Measurements from ENCODE around the gene BANP.
"Not testable (repeated sequence)": the region's sequence is repeated elsewhere in the genome, so short reads cannot be mapped to it uniquely, and the experiment has no call there.

BANP gene, protein sequence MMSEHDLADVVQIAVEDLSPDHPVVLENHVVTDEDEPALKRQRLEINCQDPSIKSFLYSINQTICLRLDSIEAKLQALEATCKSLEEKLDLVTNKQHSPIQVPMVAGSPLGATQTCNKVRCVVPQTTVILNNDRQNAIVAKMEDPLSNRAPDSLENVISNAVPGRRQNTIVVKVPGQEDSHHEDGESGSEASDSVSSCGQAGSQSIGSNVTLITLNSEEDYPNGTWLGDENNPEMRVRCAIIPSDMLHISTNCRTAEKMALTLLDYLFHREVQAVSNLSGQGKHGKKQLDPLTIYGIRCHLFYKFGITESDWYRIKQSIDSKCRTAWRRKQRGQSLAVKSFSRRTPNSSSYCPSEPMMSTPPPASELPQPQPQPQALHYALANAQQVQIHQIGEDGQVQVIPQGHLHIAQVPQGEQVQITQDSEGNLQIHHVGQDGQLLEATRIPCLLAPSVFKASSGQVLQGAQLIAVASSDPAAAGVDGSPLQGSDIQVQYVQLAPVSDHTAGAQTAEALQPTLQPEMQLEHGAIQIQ

DNA sequence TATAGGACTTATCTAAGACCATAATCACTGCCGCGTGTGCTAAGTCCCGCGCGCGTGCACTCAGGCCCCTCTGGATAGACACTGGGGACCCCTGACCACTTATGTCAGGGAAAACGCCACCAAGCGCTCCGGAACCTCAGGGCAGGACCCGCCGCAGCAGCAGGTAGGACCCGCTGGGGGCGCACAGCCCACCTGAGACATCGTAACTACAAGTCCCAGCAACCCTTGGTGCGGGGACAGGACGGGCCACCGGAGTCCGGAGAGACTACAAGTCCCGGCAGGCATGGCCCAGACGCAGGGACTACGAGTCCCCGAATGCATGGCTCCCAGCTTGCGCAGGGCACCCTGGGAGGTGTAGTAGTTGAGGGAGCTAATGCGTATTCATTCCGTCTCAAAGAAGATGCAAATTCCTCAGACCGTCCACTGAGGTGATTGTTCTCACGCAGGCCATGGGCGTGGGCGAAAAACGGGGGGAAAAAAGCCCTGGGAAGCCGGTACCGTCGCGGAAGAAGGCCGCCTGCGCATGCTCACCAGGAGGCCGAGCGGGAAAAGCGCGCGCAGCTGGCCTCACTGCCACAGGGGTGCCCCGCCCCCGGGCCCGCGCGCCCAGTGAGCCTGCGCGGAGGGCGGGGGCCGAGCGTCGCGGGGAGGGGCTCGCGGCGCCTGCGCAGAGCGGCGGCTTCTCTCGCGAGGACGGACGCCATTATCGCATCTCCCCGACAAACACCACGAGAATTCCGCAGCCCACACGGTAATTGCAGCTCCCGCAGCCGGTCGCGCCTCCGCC lies at the start of gene BANP:
Gene BANP, plus strand, starts transcription at position 670 of the 787 bp plus-strand sequence. CDS start 23,682 bp downstream, outside the sequence.
- peak; percentile 100 for DNase-seq (ENCODE audit: low spot score)

DNA sequence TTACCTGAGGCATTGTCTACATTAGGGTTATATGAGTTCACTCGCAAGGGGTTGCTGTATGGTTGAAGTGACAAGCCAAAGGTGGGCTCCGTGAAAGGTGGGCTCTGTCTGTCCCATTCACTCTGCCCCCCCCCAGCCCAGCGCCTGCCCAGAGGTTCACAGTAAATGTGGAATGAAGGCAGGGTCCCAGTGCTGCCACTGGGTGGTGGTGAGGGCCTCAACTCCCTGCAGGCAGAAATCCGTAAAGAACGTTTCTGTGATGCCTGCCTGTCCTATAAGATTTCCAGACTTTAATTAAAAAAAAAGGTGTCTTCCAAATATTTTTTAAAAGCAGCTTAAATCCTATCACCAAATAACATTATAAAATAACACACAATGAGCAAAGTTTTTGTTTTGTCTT lies 46.3 kb upstream of the BANP start:
- DNase-seq (ENCODE audit: low spot score), result not testable (repeated sequence)

DNA sequence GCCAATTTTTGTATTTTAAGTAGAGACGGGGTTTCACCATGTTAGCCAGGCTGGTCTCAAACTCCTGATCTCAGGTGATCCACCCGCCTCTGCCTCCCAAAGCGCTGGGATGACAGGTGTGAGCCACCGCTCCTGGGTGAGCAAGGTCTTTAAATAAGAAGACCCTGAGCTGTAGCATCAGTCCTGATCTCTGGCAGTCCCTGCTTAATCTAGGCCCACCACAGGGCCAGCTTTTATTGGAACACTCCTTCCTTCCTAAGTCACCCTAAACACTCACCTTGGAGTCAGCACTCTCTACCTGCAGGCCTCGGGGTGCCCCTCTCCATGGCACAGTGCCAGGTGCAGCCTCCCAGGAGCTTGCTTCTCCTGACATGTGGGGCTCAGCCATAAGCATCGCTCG lies 45.7 kb upstream of the BANP start:
- not testable (repeated sequence) for DNase-seq (ENCODE audit: low spot score)

DNA sequence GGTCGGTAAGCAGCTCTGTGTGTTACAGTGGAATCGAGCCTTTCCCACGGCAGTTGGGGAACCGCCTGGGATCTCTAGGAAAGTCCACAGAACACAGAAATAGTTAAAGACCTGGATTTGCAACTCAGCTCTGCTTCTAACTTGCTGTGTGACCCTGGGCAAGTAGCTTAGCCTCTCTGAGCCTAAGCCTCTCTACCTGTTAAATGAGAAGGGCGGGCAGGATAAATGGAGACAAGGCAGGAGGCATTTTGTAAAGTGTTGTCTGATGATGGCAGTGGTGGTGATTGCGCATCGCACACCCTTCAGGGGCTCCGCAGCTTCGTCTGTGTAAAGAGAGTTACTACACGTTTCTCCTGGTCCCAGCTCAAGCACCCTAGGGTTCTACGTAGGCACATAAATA lies 43.1 kb upstream of the BANP start:
- DNase-seq (ENCODE audit: low spot score), result not testable (repeated sequence)

DNA sequence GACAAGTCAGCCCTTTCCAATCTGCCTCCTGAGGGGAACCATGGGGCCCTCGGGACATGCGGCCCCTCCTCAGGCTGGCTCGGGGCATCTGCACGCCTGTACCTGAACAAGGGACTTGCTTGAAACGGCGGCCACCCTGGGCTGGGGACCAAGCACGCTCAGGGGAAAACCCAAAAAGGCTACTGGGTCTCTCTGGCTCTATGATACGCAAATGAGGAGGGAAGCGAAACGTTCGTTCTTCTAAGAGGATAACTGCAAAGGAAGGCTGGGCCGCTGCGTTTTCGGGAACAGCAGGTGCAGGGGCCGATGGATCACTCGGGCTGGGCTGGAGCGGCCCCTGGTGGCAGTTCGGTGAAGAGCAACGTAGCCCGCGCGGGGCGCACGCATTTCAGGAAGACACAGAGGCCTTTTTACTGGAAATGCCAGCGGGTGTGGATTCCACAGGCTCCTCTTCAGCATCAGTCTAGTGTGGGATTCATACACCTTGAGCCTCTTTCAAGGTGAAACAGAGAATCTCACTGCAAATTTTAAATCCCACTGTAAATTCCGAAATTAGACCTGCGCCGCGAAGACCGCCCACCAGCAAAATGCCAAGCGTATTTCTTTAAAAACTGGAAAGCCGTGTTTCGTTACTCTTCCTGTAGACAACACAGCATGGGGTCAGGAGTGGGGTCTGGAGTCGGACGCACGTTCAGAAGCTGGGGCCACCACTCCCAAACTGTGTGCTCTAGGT lies 41.9 kb upstream of the BANP start:
- peak; percentile 79 for DNase-seq (ENCODE audit: low spot score)

DNA sequence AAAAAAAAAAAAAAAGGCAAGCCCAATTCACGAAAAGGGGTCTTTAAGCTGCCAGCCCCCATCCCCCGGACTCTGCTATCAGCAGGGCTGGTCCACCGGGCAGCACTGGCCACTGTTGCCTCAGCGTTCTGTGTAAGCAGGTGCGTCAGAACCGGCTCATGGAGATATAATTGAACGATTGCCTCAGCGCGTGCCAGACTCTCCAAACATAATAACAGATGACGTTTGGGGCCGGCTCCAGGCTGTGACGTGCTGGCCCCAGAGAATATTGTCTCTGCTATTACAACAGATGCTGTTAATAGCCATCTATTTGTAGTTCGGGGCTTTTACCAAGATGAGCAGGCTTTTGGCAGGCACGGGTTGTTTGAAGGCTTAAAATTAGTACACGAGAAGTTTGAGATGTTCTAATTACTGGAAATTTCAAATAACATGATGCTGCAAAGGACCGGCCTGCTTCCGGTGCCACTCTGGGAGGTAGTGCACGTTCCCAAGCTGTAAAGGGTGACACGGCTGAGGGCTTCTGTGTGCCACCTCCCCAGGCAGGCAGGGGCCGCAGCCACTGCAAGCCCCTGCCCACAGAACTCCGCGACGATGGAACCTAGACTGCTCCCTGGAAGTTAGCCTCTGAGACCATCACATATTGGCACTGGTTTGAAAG lies 40.0 kb upstream of the BANP start:
- peak; percentile 80 for DNase-seq (ENCODE audit: low spot score)

DNA sequence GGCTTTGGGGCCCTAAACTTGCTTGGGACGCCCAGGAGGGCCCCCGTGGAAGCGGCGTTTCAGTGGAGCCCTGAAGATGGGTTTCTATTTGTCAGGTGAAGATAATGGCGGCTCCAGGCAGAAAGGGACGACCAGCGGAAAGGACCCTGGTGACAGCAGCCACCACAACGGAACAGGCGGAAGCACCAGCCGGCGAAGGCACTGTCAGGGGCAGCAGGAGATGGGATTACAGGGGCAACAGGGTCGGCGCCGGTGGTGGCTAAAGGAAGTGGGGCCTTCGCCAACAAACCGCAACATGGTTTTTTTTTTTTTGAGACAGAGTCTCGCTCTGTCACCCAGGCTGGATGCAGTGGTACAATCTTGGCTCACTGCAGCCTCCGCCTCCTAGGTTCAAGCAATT lies 38.5 kb upstream of the BANP start:
- not testable (repeated sequence) for DNase-seq (ENCODE audit: low spot score)

DNA sequence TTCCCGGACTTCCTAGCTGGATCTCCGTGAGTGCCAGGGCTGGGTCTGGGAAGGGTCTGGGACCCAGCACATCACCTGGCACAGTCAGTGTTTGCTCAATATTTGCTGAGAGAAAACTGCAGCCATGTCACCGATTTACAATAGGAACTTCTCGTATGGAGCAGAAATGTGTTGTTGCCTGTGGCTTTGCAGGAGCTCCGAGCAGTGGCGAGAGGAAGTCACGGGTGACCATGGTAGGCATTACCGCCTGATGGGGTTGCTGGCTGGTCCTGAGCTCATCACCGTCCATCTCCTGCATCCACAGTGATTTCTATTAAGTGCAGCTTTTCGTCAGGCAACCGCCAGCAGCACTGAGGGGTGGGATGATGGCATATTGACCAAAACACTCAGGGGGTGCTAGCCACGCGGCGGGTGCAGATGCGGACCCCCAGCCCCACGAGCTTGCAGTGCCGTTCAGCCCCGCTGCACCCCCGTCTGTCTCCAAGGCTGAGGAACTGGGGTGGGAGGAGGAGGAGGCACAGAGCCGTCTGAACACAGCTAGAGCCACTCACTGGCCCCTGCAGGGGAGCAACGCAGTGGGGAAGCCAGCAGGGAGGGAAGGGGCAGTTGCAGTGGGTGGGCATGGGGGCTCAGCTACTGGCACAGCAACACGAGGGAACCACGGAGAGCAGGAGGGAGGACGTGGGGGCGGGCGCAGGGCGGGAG lies 37.1 kb upstream of the BANP start:
- not testable (repeated sequence) for DNase-seq (ENCODE audit: low spot score)

DNA sequence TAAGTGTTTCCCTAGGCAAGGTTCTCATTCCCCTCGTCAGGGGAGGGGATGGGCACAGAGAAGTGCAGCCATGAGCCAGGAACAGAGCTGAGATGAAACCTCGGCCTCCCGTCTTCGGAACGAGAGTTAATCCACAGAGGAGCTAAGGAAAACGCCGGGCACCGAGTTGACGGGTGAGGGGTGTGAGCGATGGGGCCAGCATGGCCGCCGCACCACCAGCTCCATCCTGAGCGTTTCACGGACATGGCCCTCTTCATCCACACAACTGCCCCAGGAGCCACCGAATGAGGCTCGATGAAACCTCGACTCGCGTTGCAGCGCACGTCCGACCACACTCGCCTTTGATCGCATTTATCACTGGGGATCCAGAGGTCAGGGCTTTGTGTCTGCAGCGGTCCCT lies 36.4 kb upstream of the BANP start:
- no peak for DNase-seq (ENCODE audit: low spot score)

DNA sequence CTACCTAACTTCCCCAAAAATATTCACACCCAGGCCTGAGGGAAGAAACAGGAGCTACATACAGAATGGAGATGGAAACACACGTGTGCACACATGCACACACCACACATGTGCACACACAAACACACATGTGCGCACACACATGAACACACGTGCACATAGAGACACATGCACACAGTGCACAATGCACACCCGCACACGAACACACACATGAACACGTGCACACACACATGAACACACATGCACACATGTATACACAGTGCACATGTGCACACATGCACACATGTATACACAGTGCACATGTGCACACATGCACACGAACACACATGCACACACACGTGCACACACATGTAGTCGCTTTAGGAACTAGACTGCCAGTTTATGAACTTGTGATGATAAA lies 33.7 kb upstream of the BANP start:
- DNase-seq (ENCODE audit: low spot score), result no peak

DNA sequence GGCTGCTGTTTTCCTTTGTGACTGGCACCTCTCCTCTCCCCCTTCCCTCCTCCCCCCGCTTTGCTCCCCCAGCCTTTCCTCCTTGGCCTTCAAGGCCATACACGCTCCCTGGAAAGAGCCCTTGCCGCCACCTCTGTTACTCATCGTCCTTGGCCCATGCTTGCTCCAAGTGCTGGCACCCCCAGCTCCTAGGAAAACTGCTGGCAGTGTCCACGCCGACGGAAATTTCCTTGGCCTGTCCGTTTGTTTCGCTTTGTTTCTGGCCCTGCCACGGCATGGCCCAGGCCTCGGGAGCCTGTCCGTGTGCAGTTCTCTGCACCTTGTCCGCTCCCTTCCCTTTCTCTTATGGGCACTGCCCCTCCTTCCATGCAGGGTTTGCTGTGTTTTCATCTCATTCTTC lies 32.9 kb upstream of the BANP start:
- DNase-seq (ENCODE audit: low spot score), result no peak

DNA sequence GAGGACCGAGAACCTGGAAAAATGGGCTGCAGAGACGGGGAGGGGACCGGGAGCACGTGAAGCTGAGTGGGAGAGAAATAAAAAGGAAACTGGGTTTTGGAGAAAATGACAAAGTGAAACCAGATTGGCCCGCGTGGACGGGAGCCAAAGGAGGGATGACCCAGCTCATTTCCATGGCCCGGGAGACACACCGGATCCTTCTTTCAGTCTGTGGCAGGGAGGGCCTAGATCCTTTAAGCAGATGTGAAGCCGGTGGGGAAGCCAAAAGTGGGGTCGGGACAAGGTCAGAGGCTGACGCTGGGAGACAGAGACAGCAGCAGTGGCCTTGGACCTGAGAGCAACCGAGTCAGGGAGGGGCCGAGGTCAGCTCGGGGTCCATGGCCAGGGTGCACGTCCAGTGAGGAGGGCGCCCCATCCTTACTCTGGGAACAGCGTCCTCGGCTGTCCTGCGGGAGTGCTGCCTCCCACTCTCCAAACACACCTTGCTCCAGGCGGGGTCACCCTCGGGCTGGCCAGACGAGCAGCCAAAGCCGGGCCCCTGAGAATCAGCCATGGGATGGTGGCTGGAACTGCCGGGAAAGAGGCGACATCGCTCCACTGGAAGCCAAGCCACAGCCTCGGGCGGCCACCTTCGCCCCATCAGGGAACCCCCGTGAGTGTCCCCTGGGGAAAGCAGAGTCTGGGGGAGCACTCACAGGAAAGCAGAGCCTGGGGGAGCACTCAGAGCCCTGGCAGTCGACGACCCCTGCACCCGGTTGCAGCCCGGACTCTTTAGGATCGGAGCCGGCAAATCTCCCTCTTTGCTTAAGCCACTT lies 32.2 kb upstream of the BANP start:
- no peak for DNase-seq (ENCODE audit: low spot score)

DNA sequence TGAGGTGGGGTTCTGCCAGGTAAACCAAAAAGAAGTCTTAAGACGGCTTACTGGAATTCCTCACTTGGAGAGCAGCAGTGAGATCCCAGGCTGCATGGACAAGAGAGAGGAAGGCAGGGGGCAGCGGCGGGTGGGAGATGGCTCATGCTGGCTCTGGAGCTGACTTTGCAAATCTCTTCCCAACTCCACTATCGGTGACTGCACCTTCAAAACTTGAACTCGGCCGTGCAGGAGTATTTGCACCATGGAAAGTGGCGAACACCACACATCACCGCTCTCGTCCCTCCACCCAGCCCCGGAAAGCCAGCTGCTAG lies 31.6 kb upstream of the BANP start:
- DNase-seq (ENCODE audit: low spot score), result no peak

DNA sequence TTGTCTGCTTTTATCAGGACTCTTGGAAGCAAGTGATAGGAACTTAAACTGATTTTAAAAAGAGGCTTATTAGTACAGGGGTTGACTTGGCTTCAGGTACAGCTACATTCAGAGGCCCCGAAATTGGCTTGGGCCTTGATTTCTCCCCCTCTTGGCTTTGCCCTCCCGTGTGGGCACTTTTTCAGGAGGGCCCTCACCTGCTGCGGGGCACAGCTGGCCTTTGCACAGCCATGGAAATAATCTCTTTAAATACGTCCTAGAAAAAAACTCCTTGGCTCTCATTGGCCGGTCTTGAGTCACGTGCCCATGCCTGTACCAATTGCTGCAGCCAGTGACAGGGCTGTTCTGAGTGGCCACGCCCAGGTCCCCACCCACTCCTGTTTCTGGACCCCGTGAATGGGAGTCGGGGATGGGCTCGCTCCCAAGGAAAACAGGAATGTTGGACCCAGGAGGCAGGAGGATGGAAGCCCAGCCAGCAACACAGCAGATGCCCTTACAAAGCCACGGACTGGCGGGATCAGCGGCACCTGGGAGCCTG lies 29.9 kb upstream of the BANP start:
- no peak for DNase-seq (ENCODE audit: low spot score)

DNA sequence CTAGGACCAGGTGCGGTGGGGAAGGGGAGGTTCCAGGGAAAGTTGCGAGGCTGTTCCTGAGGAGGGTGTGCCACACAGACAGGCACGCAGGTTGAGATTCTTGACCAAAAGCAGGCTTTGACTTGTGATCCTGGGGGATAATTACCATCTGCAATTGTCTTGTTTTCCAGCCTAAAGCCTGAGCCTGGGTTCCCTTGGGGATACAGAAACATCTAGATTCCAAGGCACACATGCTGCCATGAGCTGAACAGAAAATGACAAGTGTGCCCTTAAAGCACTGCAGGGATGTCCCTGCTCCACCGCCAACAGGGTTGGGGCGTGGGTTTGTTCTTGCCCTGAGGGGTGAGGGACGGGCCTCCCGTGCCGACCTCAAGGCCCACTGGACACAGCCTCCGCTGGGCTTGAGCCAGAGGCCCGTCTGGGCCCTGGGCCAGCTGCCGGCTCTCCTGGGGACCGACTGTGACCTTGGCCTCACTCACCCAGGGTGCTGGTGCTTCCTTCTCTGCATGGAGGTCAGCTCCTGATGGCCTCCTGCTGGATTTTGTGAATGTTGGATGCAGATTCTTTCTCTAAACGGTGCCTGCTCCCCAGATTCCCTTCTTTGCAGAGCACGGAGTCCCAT lies 28.9 kb upstream of the BANP start:
- DNase-seq (ENCODE audit: low spot score), result no peak

DNA sequence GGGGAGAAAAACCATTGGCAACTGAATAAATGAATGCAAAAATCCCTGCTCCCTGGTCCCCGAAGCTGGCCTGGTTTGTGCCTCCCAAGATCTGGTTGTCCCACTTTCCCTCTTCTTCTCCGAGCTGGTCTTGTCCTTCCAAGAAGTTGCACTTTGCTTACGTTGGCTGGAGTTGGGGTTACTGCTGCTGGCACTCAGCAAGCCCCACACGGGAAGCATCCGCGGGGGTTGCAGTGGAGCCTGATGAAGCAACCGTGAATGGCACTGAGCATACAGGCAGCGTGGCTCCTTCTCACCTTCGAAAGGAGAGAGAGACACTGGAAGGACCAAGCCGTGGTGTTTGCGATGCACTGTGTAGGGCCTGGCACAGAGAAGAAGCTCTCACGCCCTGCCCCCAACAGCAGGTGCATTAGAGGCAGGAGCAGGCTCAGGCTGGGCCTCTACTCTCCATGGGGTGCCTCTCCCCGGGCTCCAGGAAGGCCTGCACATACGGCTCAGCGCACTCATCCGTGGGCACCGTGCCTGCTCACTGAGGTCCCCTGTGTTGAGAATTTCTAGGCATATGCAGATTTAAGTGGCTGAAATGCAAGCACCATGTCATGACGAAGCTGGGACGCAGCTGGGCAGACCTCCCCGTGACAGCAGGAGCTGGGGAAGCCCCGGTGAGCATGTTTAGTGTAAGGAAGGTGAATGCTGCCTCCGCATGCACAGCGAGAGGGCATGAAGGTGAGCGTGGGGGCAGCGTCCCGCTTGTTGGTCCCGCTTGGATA lies 27.0 kb upstream of the BANP start:
- DNase-seq (ENCODE audit: low spot score), result no peak

DNA sequence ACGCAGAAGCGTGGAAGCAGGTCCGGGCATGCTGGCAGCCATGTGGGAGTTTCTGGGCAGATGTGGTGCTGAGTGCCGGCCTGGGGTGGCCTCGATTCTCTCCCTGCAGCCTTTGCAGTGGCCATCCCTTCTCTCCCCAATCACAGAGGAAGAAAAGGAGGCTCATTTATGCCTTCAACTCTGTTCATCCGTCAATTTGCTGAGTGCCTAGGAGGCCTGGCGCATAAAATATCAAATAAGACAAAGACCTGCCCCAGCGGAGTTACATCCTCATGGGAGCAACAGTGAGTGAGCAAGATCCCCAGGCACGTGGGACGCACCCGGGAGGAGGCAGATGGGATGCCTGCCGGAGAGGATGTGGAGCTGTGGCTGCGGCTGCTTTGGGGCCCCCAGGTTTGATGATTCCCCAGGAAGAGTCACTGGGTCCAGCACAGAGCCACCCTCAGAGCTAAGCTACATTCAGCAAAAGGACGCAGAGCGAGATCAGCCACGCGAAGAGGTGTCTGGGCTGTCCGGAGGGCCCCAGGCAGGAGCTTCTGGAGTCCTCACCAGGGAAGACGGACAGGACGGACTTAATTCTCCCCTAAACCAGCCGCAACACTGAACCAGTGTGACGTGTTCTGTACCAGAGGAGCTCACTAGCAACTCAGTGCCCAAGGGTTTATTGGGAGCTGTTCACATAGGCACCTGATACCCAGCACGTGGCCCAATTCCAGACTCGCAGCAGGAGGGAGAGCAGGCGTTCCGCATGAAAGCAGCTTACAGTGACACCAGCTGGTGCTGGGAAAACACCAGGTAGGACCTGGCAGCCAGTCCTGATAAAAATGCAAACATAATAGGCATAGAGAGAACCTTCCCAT lies 26.2 kb upstream of the BANP start:
- DNase-seq (ENCODE audit: low spot score), result no peak

Data from AG08396 (cell line).